ENCODE results near the gene OSCAR. TPM values are rescaled to one million over a fixed set of nuclear protein-coding genes. Genes with fewer than 3 reads are reported as not detected.

OSCAR gene
- total RNA-seq, 4 donors from 2014 or later = 0.91 to 6.5 TPM; not detected in 2

- TF ChIP-seq POLR2A (IDR thresholded peaks at IDR 0.05) (no peak), CTCF (IDR thresholded peaks at IDR 0.05) (no peak)
- Histone ChIP-seq H3K4me1 (no peaks in the 10 kb centered on the region), H3K27ac (no peak overlapping the region), H3K27me3 (no peaks in the 10 kb centered on the region), H3K36me3 (no peaks in the 10 kb centered on the region), H3K4me3 (no peak overlapping the region), H3K9me3 (no peaks in the 10 kb centered on the region)
- DNase-seq = no peak
- intact Hi-C loops (cut with DNase I; ENCODE audit: low total_unique reads) = no loop called here
Measured at GRCh38 chr19:54145541-54146158, 45.0 kb upstream of the OSCAR start.

GRCh38 chr19:54142166-54142780 is 41.7 kb upstream of the OSCAR start:
- Histone ChIP-seq H3K27me3 (no peaks in the 10 kb centered on the region), H3K27ac (no peak overlapping the region), H3K9me3 (no peaks in the 10 kb centered on the region), H3K4me3 (no peak overlapping the region), H3K4me1 (peaks cover 0 to 15% of the 10 kb centered on the region in 2 donors), H3K36me3 (no peaks in the 10 kb centered on the region)
- DNase-seq = no peak
- intact Hi-C loops (cut with DNase I; ENCODE audit: low total_unique reads) = no loop called here
- TF ChIP-seq POLR2A (IDR thresholded peaks at IDR 0.05) (no peak), CTCF (IDR thresholded peaks at IDR 0.05) (no peak)

- H3K36me3 ChIP-seq = no peaks in the 10 kb centered on the region
- H3K4me3 ChIP-seq = no peak overlapping the region
- no peak for DNase-seq
- no peak overlapping the region for H3K27ac ChIP-seq
- intact Hi-C loops (cut with DNase I; ENCODE audit: low total_unique reads) = no loop called here
- H3K27me3 ChIP-seq = no peaks in the 10 kb centered on the region
- H3K9me3 ChIP-seq = no peaks in the 10 kb centered on the region
- TF ChIP-seq CTCF (IDR thresholded peaks at IDR 0.05) = no peak
- no peak for TF ChIP-seq POLR2A (IDR thresholded peaks at IDR 0.05)
- H3K4me1 ChIP-seq = peaks cover 0 to 15% of the 10 kb centered on the region in 2 donors
Measured at GRCh38 chr19:54141356-54141755, 40.8 kb upstream of the OSCAR start.

- intact Hi-C loops (cut with DNase I; ENCODE audit: low total_unique reads) = no loop called here
- H3K4me1 ChIP-seq = peaks cover 0 to 18% of the 10 kb centered on the region in 2 donors
- TF ChIP-seq CTCF (IDR thresholded peaks at IDR 0.05) (no peak), POLR2A (IDR thresholded peaks at IDR 0.05) (no peak)
Measured at GRCh38 chr19:54138489-54139256, 38.1 kb upstream of the OSCAR start.

More at GRCh38 chr19:54138489-54139256, 38.1 kb upstream of the OSCAR start:
- H3K27ac ChIP-seq = peak overlapping the region; percentile 90 to 96
- no peaks in the 10 kb centered on the region for H3K9me3 ChIP-seq
- no peaks in the 10 kb centered on the region for H3K36me3 ChIP-seq
- no peak for DNase-seq
- H3K4me3 ChIP-seq = peak overlapping the region; percentile 77 to 97
- H3K27me3 ChIP-seq = no peaks in the 10 kb centered on the region

Measured in uterus (tissue), 4 donors.